Measurements from ENCODE around the gene HOGA1. TPM values are rescaled to one million over a fixed set of nuclear protein-coding genes. Genes with fewer than 3 reads are reported as not detected.
"Not testable (repeated sequence)": the region's sequence is repeated elsewhere in the genome, so short reads cannot be mapped to it uniquely, and the experiment has no call there.

Gene HOGA1
- polyA plus RNA-seq, 1 of the 3 experiments (the other 2 are of a cell fraction), result 2.9 TPM

DNA sequence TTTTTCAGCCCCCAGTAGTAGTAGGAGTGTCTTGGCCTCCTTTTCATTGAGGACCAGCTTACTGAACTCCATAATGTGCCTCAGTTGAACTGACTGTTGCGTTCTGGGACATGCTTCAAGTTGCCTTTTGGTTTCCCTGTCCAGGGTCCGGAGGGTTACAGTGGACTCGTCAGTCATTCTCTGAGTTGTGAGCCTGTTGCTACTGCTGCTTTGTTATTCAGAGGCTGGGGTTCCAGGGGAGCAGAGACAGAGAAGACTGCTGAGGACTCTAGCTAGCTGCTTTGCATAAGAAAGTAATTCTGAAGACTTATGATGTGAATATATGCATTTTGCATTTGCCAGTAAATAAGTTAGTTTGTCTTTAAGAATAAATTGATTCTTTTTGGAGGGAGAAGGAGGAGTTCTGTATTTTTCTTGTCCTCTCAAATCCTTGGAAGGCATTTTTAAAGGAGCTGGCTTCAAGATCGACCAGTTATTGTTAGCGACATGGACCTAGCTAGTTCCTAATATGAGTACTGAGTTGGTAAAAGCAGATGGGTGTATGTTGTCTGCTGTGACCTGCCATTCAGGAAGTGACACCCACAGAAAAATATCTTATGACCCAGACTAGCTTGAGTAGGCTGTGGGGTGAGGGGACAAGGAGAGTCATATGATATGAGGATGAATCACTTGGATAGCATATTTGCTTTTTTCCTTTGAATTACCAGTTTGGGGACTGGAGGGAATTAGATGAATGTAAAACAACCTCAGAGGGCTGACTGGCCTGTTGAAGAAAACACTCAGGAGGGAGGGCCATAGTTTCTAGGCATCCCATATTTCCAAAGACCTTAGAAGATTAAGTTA is 64.6 kb downstream of the HOGA1 start (continued):
- TF ChIP-seq REST (IDR thresholded peaks at IDR 0.05; ENCODE audit: low read depth, low read length) (peak; percentile 44; the same call in 1 of the 2 replicates), MEF2A (IDR thresholded peaks at IDR 0.05; ENCODE audit: borderline replicate concordance, low read depth) (no peak), TAF1 (IDR thresholded peaks at IDR 0.05; ENCODE audit: borderline replicate concordance, low read depth, low read length) (peak; percentile 41; the same call in 1 of the 2 replicates), PBX3 (IDR thresholded peaks at IDR 0.05) (peak; percentile 69), YY1 (IDR thresholded peaks at IDR 0.05; ENCODE audit: low read depth) (no peak), GABPA (IDR thresholded peaks at IDR 0.05; ENCODE audit: low read depth) (no peak), RCOR1 (IDR thresholded peaks at IDR 0.05; ENCODE audit: low read length) (no peak), MXI1 (IDR thresholded peaks at IDR 0.05; ENCODE audit: low read depth, low read length) (no peak), NFIC (IDR thresholded peaks at IDR 0.05; ENCODE audit: borderline replicate concordance) (peak; percentile 81), POLR2AphosphoS5 (IDR thresholded peaks at IDR 0.05; ENCODE audit: low read depth, low read length) (peak; percentile 58; the same call in 1 of the 2 replicates), RXRA (IDR thresholded peaks at IDR 0.05; ENCODE audit: borderline replicate concordance, low read depth) (peak; percentile 93), EZH2phosphoT487 (IDR thresholded peaks at IDR 0.05; ENCODE audit: borderline replicate concordance, low read depth) (no peak), CHD2 (IDR thresholded peaks at IDR 0.05; ENCODE audit: low read length, partially characterized antibody) (no peak), GATA2 (CRISPR knock-in tag; IDR thresholded peaks at IDR 0.05) (no peak), FOXM1 (IDR thresholded peaks at IDR 0.05; ENCODE audit: low read depth) (no peak), RAD21 (IDR thresholded peaks at IDR 0.05; ENCODE audit: low read length) (no peak)
- TF ChIP-seq, protein P1, sequence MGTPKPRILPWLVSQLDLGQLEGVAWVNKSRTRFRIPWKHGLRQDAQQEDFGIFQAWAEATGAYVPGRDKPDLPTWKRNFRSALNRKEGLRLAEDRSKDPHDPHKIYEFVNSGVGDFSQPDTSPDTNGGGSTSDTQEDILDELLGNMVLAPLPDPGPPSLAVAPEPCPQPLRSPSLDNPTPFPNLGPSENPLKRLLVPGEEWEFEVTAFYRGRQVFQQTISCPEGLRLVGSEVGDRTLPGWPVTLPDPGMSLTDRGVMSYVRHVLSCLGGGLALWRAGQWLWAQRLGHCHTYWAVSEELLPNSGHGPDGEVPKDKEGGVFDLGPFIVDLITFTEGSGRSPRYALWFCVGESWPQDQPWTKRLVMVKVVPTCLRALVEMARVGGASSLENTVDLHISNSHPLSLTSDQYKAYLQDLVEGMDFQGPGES (IDR thresholded peaks at IDR 0.05; ENCODE audit: low read depth, low read length), result no peak

GRCh38 chr10:97649405-97649750 is 65.2 kb downstream of the HOGA1 start:
- POLR2A ChIA-PET, result not testable (repeated sequence)
- H3K79me2 ChIP-seq (ENCODE audit: insufficient read depth), result peaks cover 64% of the 10 kb centered on the region

More at GRCh38 chr10:97649405-97649750, 65.2 kb downstream of the HOGA1 start:
- peak overlapping the region; percentile 81 to 95; a peak in 3 of 4 replicates for H3K27ac ChIP-seq (ENCODE audit: low read depth in 2 of 2, low read length in 1 of 2)
- peaks cover 38% of the 10 kb centered on the region for H3F3A ChIP-seq (replicated peaks; ENCODE audit: insufficient read depth)
- H3K9me3 ChIP-seq; H3K9me2 ChIP-seq; H3K27me3 ChIP-seq (ENCODE audit: insufficient read depth); DNase-seq; H2AFZ ChIP-seq (ENCODE audit: low read depth); H4K20me1 ChIP-seq (ENCODE audit: insufficient read depth): not testable (repeated sequence)
- H3K4me3 ChIP-seq (ENCODE audit: low read depth in 2 of 2, low read length in 1 of 2), result peak overlapping the region in 1 of 2 experiments; percentile 15; a peak in 1 of 4 replicates
- peaks cover 4 to 22% of the 10 kb centered on the region in 2 experiments; a peak in 3 of 4 replicates for H3K4me1 ChIP-seq (ENCODE audit: control insufficient read depth in 1 of 2, insufficient read depth in 2 of 2, low read depth in 1 of 2, low read length in 1 of 2)
- CTCF ChIA-PET, result interaction anchor here (1.1 kb wide), 1 partner anchor 91 kb away, joined by 3 read pairs; no protein-coding TSS in a partner anchor
- H3K4me2 ChIP-seq, result peak overlapping the region; percentile 66
- H3K9ac ChIP-seq, result peak overlapping the region; percentile 48; the same call in 1 of the 2 replicates
- peaks cover 42 to 51% of the 10 kb centered on the region in 2 experiments for H3K36me3 ChIP-seq (replicated peaks in 1 of 2; ENCODE audit: control insufficient read depth in 1 of 2, insufficient read depth in 2 of 2, low read length in 1 of 2)
- 48% methylated on average over 4 of the region's 4 CpGs for WGBS (ENCODE audit: low lambda C conversion rate)
